ENCODE data around the gene EXOC3L2.

DNA sequence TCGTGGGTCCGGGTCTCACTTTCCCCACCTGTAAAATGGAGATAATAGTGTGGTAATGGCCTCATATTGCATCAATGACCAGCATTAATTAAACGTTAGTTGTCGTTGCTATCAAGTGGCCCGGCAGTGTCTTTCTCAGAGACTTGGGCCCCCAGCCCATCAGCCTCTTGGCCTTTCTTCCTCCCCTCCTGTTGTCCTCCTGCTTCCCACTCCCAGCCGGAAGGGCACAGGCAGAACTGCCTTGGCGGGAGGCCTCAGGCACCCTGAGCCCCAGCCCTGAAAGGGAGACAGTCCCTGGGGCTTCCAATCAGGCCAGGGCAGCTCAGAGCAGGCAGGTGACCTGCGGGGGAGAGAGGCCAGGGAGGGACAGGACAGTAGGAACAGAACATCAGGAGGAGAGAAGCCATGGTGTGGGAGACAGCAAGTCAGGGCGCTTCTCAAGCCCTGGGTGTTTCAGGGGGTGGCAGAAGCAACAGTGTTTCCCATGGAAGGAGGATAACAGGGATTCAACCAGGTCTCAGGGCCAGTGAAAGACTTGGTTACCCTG, 10.5 kb upstream of the EXOC3L2 start:
- TF ChIP-seq EZH2 (optimal IDR thresholded peaks at IDR 0.05; ENCODE audit: low read depth, low read length) (no peak), EZH2phosphoT487 (IDR thresholded peaks at IDR 0.05; ENCODE audit: low read length) (no peak)
- TF ChIP-seq, protein P1, sequence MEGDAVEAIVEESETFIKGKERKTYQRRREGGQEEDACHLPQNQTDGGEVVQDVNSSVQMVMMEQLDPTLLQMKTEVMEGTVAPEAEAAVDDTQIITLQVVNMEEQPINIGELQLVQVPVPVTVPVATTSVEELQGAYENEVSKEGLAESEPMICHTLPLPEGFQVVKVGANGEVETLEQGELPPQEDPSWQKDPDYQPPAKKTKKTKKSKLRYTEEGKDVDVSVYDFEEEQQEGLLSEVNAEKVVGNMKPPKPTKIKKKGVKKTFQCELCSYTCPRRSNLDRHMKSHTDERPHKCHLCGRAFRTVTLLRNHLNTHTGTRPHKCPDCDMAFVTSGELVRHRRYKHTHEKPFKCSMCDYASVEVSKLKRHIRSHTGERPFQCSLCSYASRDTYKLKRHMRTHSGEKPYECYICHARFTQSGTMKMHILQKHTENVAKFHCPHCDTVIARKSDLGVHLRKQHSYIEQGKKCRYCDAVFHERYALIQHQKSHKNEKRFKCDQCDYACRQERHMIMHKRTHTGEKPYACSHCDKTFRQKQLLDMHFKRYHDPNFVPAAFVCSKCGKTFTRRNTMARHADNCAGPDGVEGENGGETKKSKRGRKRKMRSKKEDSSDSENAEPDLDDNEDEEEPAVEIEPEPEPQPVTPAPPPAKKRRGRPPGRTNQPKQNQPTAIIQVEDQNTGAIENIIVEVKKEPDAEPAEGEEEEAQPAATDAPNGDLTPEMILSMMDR (IDR thresholded peaks at IDR 0.05; ENCODE audit: low read length): no peak
